HG02885 (cell line): ENCODE measurements around the gene ALK.

Experiments
- ATAC-seq: cut with Tn5 transposase; IDR thresholded peaks from one replicate; pipeline ENCODE4 v1.9.1; 2021; ENCODE audit warnings: mild to moderate bottlenecking; ENCODE audit not compliant: unreplicated experiment, poor library complexity

Gene ALK

GRCh38 chr2:29314816-29315571 lies 606.4 kb downstream of the ALK start:
- peak; percentile 75 for ATAC-seq

- no peak for ATAC-seq
Measured at GRCh38 chr2:29311458-29311857, 609.9 kb downstream of the ALK start.

GRCh38 chr2:29310650-29311348 lies 610.6 kb downstream of the ALK start:
- ATAC-seq, result no peak

GRCh38 chr2:29309090-29310029 lies 612.0 kb downstream of the ALK start:
- peak; percentile 79 for ATAC-seq

- no peak for ATAC-seq
Measured at GRCh38 chr2:29308366-29308765, 613.0 kb downstream of the ALK start.

- ATAC-seq, result no peak
Measured at GRCh38 chr2:29307519-29307918, 613.9 kb downstream of the ALK start.

GRCh38 chr2:29305762-29306161 lies 615.6 kb downstream of the ALK start:
- ATAC-seq, result no peak

- no peak for ATAC-seq
Measured at GRCh38 chr2:29304399-29305060, 616.9 kb downstream of the ALK start.

GRCh38 chr2:29296585-29296984 lies 624.8 kb downstream of the ALK start:
- ATAC-seq, result no peak

- ATAC-seq, result no peak
Measured at GRCh38 chr2:29295845-29296244, 625.5 kb downstream of the ALK start.

- no peak for ATAC-seq
Measured at GRCh38 chr2:29293830-29294438, 627.5 kb downstream of the ALK start.

GRCh38 chr2:29290293-29291047 lies 630.9 kb downstream of the ALK start:
- no peak for ATAC-seq

- ATAC-seq, result no peak
Measured at GRCh38 chr2:29284671-29285070, 636.7 kb downstream of the ALK start.

- ATAC-seq, result no peak
Measured at GRCh38 chr2:29281916-29282247, 639.5 kb downstream of the ALK start.

GRCh38 chr2:29281086-29281915 lies 640.1 kb downstream of the ALK start:
- ATAC-seq, result no peak

- ATAC-seq, result no peak
Measured at GRCh38 chr2:29278966-29279365, 642.4 kb downstream of the ALK start.

- ATAC-seq, result no peak
Measured at GRCh38 chr2:29276151-29276550, 645.2 kb downstream of the ALK start.

GRCh38 chr2:29275186-29275585 lies 646.2 kb downstream of the ALK start:
- ATAC-seq, result no peak
